ENCODE results near the gene DNAJB1. TPM values are rescaled to one million over a fixed set of nuclear protein-coding genes. Genes with fewer than 3 reads are reported as not detected.

The DNAJB1 gene
- 10 to 100 TPM; 12.3 to 27.3 (median 16.6) TPM for total RNA-seq

DNA sequence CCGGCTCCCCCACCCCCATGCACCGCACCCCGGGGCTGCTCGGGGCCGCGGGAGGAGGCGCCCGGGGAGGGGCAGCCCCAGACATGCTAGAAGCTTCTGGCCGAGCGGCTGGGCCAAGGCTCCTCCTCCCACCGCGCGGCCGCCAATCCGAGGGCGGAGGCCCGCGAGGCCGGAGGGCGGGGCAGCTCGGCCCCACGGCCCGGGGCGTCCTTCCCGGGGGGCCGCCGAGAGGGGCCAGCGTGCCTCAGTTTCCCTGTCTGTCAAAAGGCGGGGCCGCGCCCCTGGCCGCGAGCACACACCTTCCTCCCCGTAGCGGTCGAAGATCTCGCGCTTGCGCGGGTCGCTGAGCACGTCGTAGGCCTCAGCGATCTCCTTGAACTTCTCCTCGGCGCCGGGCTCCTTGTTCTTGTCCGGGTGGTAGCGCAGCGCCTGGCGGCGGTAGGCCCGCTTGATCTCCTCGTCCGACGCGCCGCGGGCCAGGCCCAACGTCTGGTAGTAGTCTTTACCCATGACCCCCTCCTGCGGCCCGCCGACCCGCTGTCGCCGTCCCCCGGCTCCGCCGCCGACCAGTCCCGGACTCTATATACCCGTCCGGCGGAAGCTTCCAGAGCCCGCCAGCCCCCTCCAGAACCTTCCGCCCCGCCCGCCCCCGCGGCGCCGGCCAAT lies at the start of gene DNAJB1:
TSS of gene DNAJB1 (minus strand) at position 558 of the 666 bp plus-strand sequence. CDS start at position 510, 48 bp downstream.
- H3K4me1 ChIP-seq = peaks cover 31 to 33% of the 10 kb centered on the region in 2 donors

DNA sequence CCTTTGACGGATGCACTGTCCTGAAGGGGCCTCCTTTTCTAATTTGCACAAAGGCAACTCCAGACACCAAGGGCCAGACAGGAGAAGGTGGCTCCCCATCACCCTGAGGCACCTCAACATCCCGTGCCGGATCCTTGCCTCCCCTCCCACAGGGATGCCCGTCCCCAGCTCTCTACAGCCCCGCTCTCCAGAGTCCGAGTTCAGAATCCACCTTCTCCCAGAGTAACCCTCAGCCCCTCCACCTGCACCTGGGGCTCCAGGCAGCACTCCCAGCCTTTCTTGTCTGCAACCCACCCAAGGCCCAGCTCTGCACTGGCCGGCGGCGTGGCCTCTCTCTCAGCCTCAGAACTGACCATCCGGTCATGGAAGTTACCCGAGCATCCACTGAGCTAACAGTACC lies 48.9 kb upstream of the DNAJB1 start:
- intact Hi-C loops (cut with DNase I; ENCODE audit: low total_unique reads) = loop anchor here (10.0 kb wide), 4 partner anchors 558 to 1792 kb away; partner anchors contain the start of genes HOOK2 and WIZ
- no peaks in the 10 kb centered on the region for H3K27me3 ChIP-seq
- no peak for DNase-seq
- no peak overlapping the region for H3K4me3 ChIP-seq
- H3K36me3 ChIP-seq = peaks cover 0 to 12% of the 10 kb centered on the region in 2 donors
- TF ChIP-seq, protein P1, sequence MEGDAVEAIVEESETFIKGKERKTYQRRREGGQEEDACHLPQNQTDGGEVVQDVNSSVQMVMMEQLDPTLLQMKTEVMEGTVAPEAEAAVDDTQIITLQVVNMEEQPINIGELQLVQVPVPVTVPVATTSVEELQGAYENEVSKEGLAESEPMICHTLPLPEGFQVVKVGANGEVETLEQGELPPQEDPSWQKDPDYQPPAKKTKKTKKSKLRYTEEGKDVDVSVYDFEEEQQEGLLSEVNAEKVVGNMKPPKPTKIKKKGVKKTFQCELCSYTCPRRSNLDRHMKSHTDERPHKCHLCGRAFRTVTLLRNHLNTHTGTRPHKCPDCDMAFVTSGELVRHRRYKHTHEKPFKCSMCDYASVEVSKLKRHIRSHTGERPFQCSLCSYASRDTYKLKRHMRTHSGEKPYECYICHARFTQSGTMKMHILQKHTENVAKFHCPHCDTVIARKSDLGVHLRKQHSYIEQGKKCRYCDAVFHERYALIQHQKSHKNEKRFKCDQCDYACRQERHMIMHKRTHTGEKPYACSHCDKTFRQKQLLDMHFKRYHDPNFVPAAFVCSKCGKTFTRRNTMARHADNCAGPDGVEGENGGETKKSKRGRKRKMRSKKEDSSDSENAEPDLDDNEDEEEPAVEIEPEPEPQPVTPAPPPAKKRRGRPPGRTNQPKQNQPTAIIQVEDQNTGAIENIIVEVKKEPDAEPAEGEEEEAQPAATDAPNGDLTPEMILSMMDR (IDR thresholded peaks at IDR 0.05 in 4 of 5, conservative IDR thresholded peaks at IDR 0.05 in 1 of 5) = no peak
- TF ChIP-seq POLR2A (IDR thresholded peaks at IDR 0.05) = no peak
- H3K27ac ChIP-seq = peak overlapping the region in 1 of 4 donors; percentile 27
- in situ Hi-C loops (cut with MboI; ENCODE audit: low sequenced_read_pairs in 4 of 4) = loop anchor here in 1 of 4 donors (10.0 kb wide), 1 partner anchor 52 kb away; the partner anchor contains the start of gene DNAJB1
- H3K4me1 ChIP-seq = peaks cover 28 to 37% of the 10 kb centered on the region in 2 donors
- ATAC-seq = no peak
- no peaks in the 10 kb centered on the region for H3K9me3 ChIP-seq

More for the DNA sequence above, at the start of gene DNAJB1:
- H3K36me3 ChIP-seq = peaks cover 0 to 22% of the 10 kb centered on the region in 2 donors
- no peaks in the 10 kb centered on the region for H3K27me3 ChIP-seq
- in situ Hi-C loops (cut with MboI; ENCODE audit: low sequenced_read_pairs in 4 of 4) (loop anchor here in 1 of 4 donors (10.0 kb wide), 1 partner anchor 47 kb away; no protein-coding TSS in a partner anchor), intact Hi-C loops (cut with DNase I; ENCODE audit: low total_unique reads) (loop anchor here (1.0 to 5.0 kb wide), 4 partner anchors 11 to 400 kb away; partner anchors contain the start of genes ADGRE5 and TECR)
- peak; percentile 76 to 81 for DNase-seq
- peak within 1 kb of the TSS; percentile 68 to 99 (median 88) for H3K4me3 ChIP-seq
- peak; percentile 79 to 81 for ATAC-seq
- TF ChIP-seq, protein P1 (IDR thresholded peaks at IDR 0.05 in 4 of 5, conservative IDR thresholded peaks at IDR 0.05 in 1 of 5) = no peak
- peak; percentile 95 to 100 for TF ChIP-seq POLR2A (IDR thresholded peaks at IDR 0.05)
- H3K27ac ChIP-seq = peak within 1 kb of the TSS; percentile 96 to 100 (median 100)
- H3K9me3 ChIP-seq = no peaks in the 10 kb centered on the region

DNA sequence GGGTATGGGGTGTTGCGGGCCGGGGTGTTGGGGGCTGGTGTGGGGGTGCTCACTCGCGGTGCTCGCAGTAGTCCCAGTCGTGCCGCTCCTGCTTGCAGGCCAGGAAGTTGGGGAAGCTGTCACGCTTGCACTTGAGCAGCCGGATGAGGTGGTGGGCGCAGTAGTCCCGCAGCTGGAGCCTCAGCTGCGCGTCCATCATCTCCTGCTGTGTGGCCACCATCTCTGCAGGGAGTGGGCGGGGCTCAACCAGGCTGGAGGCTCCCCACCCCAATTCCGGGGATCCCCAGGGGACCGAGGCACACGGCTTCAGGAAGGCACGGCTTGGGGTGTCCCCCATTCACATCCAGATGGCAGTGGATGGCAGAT lies 48.5 kb upstream of the DNAJB1 start:
- in situ Hi-C loops (cut with MboI; ENCODE audit: low sequenced_read_pairs in 4 of 4) (loop anchor here in 1 of 4 donors (10.0 kb wide), 1 partner anchor 52 kb away; the partner anchor contains the start of gene DNAJB1), intact Hi-C loops (cut with DNase I; ENCODE audit: low total_unique reads) (loop anchor here (10.0 kb wide), 4 partner anchors 558 to 1792 kb away; partner anchors contain the start of genes HOOK2 and WIZ)
- no peak for ATAC-seq
- peaks cover 32 to 39% of the 10 kb centered on the region in 2 donors for H3K4me1 ChIP-seq
- peaks cover 0 to 12% of the 10 kb centered on the region in 2 donors for H3K36me3 ChIP-seq
- H3K4me3 ChIP-seq = no peak overlapping the region
- DNase-seq = no peak
- TF ChIP-seq, protein P1 (IDR thresholded peaks at IDR 0.05 in 4 of 5, conservative IDR thresholded peaks at IDR 0.05 in 1 of 5) = no peak
- TF ChIP-seq POLR2A (IDR thresholded peaks at IDR 0.05) = no peak
- no peaks in the 10 kb centered on the region for H3K9me3 ChIP-seq
- no peak overlapping the region for H3K27ac ChIP-seq
- H3K27me3 ChIP-seq = no peaks in the 10 kb centered on the region

- in situ Hi-C loops (cut with MboI; ENCODE audit: low sequenced_read_pairs in 4 of 4) (loop anchor here in 1 of 4 donors (10.0 kb wide), 1 partner anchor 51 kb away; the partner anchor contains the start of gene DNAJB1), intact Hi-C loops (cut with DNase I; ENCODE audit: low total_unique reads) (loop anchor here (10.0 kb wide), 4 partner anchors 559 to 1791 kb away; partner anchors contain the start of genes HOOK2 and WIZ)
- Histone ChIP-seq H3K4me1 (peaks cover 36 to 41% of the 10 kb centered on the region in 2 donors), H3K27me3 (no peaks in the 10 kb centered on the region), H3K36me3 (peaks cover 0 to 12% of the 10 kb centered on the region in 2 donors), H3K9me3 (no peaks in the 10 kb centered on the region), H3K4me3 (no peak overlapping the region), H3K27ac (peak overlapping the region in 1 of 4 donors; percentile 100)
- TF ChIP-seq POLR2A (IDR thresholded peaks at IDR 0.05) = no peak
- TF ChIP-seq, protein P1 (IDR thresholded peaks at IDR 0.05 in 4 of 5, conservative IDR thresholded peaks at IDR 0.05 in 1 of 5) = no peak
- no peak for DNase-seq
- ATAC-seq = no peak
Measured at GRCh38 chr19:14565765-14566711, 47.8 kb upstream of the DNAJB1 start.
